DMS53 treated with DMSO at 0.1 percent for 48 hours (cell line): ENCODE data around the gene PYM1.
"Not testable (repeated sequence)": the region's sequence is repeated elsewhere in the genome, so short reads cannot be mapped to it uniquely, and the experiment has no call there.

ENCODE experiments used
- DNase-seq: peaks from one replicate; lab custom pipeline; 2025; ENCODE audit not compliant: unreplicated experiment; lab: John Stamatoyannopoulos, UW

PYM1 gene

GRCh38 chr12:55915482-55915859 is 12.2 kb downstream of the PYM1 start:
- no peak for DNase-seq

- no peak for DNase-seq
These were observed 14.8 kb downstream of the PYM1 start for GRCh38 chr12:55912908-55913307.

- DNase-seq = no peak
These were observed 18.2 kb downstream of the PYM1 start for GRCh38 chr12:55909513-55909884.

GRCh38 chr12:55908726-55909512 is 18.8 kb downstream of the PYM1 start:
- no peak for DNase-seq

- DNase-seq = no peak
These were observed 21.6 kb downstream of the PYM1 start for GRCh38 chr12:55906056-55906455.

- DNase-seq = no peak
These were observed 25.7 kb downstream of the PYM1 start for GRCh38 chr12:55901881-55902490.

GRCh38 chr12:55899082-55899481 is 28.6 kb downstream of the PYM1 start:
- DNase-seq = no peak

- DNase-seq = no peak
These were observed 34.0 kb downstream of the PYM1 start for GRCh38 chr12:55893723-55894122.

GRCh38 chr12:55891310-55891709 is 36.4 kb downstream of the PYM1 start:
- DNase-seq = no peak

- no peak for DNase-seq
These were observed 42.6 kb downstream of the PYM1 start for GRCh38 chr12:55885113-55885512.

- DNase-seq = no peak
These were observed 49.9 kb downstream of the PYM1 start for GRCh38 chr12:55877824-55878223.

GRCh38 chr12:55875704-55876467 is 51.8 kb downstream of the PYM1 start:
- no peak for DNase-seq

GRCh38 chr12:55874443-55874842 is 53.3 kb downstream of the PYM1 start:
- DNase-seq = no peak

- not testable (repeated sequence) for DNase-seq
These were observed 61.2 kb downstream of the PYM1 start for GRCh38 chr12:55866454-55867004.

GRCh38 chr12:55865327-55865726 is 62.4 kb downstream of the PYM1 start:
- DNase-seq = no peak

GRCh38 chr12:55862931-55863330 is 64.8 kb downstream of the PYM1 start:
- DNase-seq = not testable (repeated sequence)

GRCh38 chr12:55862286-55862685 is 65.4 kb downstream of the PYM1 start:
- DNase-seq = no peak

- DNase-seq = no peak
These were observed 65.8 kb downstream of the PYM1 start for GRCh38 chr12:55861871-55862270.

- no peak for DNase-seq
These were observed 66.3 kb downstream of the PYM1 start for GRCh38 chr12:55861396-55861795.

GRCh38 chr12:55852740-55853139 is 75.0 kb downstream of the PYM1 start:
- no peak for DNase-seq
